Smooth muscle cell (in vitro differentiated cells): Measurements from ENCODE around the gene HERC6. TPM values are rescaled to one million over a fixed set of nuclear protein-coding genes. Genes with fewer than 3 reads are reported as not detected.
A peak's percentile ranks its signal among the peaks of the same experiment; 100 is the strongest.

ENCODE experiments used
- DNase-seq: peaks from one replicate; lab custom pipeline; 2025; ENCODE audit not compliant: unreplicated experiment; lab: John Stamatoyannopoulos, UW
- H2AFZ ChIP-seq: fragments of 200-600 bp; sonication (generic); 2 replicates; pipeline ENCODE4 v1.6.0; 2016; ENCODE audit warnings: antibody characterized with exemption, low read depth, mild to moderate bottlenecking
- H3F3A ChIP-seq: fragments of 200-600 bp; sonication (generic); 2 replicates; pipeline ENCODE4 v1.6.0; 2017; ENCODE audit warnings: antibody characterized with exemption, low read depth
- H3K27ac ChIP-seq: fragments of 200-600 bp; sonication (generic); 2 replicates; pipeline ENCODE4 v1.5.1; 2016; ENCODE audit warnings: low read depth, mild to moderate bottlenecking
- H3K27me3 ChIP-seq: fragments of 200-600 bp; sonication (generic); 2 replicates; pipeline ENCODE4 v1.6.1; 2016; ENCODE audit warnings: low read depth, mild to moderate bottlenecking
- H3K36me3 ChIP-seq: fragments of 200-600 bp; sonication (generic); 2 replicates; pipeline ENCODE4 v1.5.1; 2016; ENCODE audit warnings: low read depth
- H3K4me1 ChIP-seq: fragments of 200-600 bp; sonication (generic); 2 replicates; pipeline ENCODE4 v1.5.1; 2016; ENCODE audit warnings: low read depth
- H3K4me2 ChIP-seq: fragments of 200-600 bp; sonication (generic); 2 replicates; pipeline ENCODE4 v1.6.0; 2016; ENCODE audit warnings: mild to moderate bottlenecking
- H3K4me3 ChIP-seq: fragments of 200-600 bp; sonication (generic); 2 replicates; pipeline ENCODE4 v1.5.1; 2016; ENCODE audit warnings: mild to moderate bottlenecking
- H3K79me2 ChIP-seq: fragments of 200-600 bp; sonication (generic); 2 replicates; pipeline ENCODE4 v1.6.0; 2016; ENCODE audit warnings: low read depth, mild to moderate bottlenecking
- H3K9ac ChIP-seq: fragments of 200-600 bp; sonication (generic); 2 replicates; pipeline ENCODE4 v1.6.0; 2016; ENCODE audit warnings: low read depth
- H3K9me3 ChIP-seq: fragments of 200-600 bp; sonication (generic); replicated peaks from 2 replicates; pipeline ENCODE4 v1.5.1; 2016; ENCODE audit warnings: low read depth
- H4K20me1 ChIP-seq: fragments of 200-600 bp; sonication (generic); 2 replicates; pipeline ENCODE4 v1.6.0; 2016; ENCODE audit warnings: low read depth
- WGBS: methylation state at CpG from one replicate; pipeline ENCODE4 v1.1.7; 2016; ENCODE audit warnings: low lambda C conversion rate; 5-methylcytosine and 5-hydroxymethylcytosine counted together
- polyA plus RNA-seq: library from polyadenylated mRNA; unstranded; fragments of >200 nt; fragmentation: Nextera tagmentation; extraction: Ambion mirVana; gene quantifications from 2 replicates; pipeline ENCODE4 v1.2.1, GENCODE V29; 2016
- total RNA-seq: library from RNA; depleted of rRNA; stranded (reverse); fragments of >200 nt; gene quantifications from 2 replicates; pipeline ENCODE4 v1.2.3, GENCODE V29; 2014
- TF ChIP-seq, protein P1 (sequence below): fragments of 200-600 bp; sonication (generic); IDR thresholded peaks from 2 replicates; pipeline ENCODE4 v1.5.1; 2017; ENCODE audit warnings: borderline replicate concordance, mild to moderate bottlenecking, antibody characterized with exemption; ENCODE audit not compliant: insufficient read depth, poor library complexity, severe bottlenecking

HERC6 gene
- total and polyA plus RNA-seq, 2 experiments from 2014 or later = 0.39 to 0.45 TPM

DNA sequence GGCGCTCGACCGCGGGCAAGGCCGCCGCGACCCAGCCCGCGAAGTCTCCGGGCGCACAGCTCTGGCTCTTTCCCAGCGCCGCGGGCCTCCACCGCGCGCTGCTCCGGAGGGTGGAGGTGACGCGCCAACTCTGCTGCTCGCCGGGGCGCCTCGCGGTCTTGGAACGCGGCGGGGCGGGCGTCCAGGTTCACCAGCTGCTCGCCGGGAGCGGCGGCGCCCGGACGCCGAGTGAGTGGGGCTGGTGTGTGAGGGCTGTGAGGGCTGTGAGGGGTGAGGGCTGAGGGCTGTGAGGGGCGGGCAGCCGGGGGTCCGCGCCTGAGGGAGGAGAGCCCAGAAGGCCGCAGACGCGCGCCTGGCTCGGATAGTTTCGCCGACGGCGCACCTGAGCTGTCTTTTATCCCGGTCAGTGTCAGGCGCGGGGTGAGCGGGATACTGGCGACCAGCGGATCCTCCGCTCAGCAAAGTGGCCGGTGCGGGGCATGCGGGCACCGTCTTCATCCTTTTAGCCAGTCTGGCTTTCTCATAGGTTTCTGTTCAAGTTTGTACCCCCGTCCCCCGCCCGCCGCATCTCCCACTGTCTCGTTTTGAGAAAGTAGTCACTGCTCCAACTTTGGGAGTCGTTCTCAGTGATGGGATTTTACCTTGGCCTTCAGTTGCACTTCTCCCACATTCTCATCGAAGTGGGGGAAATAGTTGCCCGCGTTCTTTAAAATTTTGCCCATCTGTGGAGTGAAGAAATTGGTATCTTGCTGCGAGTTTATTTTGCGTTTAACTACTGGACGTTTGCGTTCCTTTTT, 78.9 kb downstream of the HERC6 start:
- H3K9me3 ChIP-seq = no peaks in the 10 kb centered on the region
- H3K4me3 ChIP-seq = peak overlapping the region; percentile 49
- TF ChIP-seq, protein P1, sequence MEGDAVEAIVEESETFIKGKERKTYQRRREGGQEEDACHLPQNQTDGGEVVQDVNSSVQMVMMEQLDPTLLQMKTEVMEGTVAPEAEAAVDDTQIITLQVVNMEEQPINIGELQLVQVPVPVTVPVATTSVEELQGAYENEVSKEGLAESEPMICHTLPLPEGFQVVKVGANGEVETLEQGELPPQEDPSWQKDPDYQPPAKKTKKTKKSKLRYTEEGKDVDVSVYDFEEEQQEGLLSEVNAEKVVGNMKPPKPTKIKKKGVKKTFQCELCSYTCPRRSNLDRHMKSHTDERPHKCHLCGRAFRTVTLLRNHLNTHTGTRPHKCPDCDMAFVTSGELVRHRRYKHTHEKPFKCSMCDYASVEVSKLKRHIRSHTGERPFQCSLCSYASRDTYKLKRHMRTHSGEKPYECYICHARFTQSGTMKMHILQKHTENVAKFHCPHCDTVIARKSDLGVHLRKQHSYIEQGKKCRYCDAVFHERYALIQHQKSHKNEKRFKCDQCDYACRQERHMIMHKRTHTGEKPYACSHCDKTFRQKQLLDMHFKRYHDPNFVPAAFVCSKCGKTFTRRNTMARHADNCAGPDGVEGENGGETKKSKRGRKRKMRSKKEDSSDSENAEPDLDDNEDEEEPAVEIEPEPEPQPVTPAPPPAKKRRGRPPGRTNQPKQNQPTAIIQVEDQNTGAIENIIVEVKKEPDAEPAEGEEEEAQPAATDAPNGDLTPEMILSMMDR = no peak
- DNase-seq = peak; percentile 34
- WGBS = 4% methylated on average over 44 of the region's 75 CpGs
- no peak overlapping the region for H3K27ac ChIP-seq
- no peaks in the 10 kb centered on the region for H3K4me1 ChIP-seq
- no peaks in the 10 kb centered on the region for H4K20me1 ChIP-seq
- peak overlapping the region; percentile 93 for H2AFZ ChIP-seq
- no peaks in the 10 kb centered on the region for H3K79me2 ChIP-seq
- H3K27me3 ChIP-seq = no peaks in the 10 kb centered on the region
- H3K36me3 ChIP-seq = no peaks in the 10 kb centered on the region
- H3K4me2 ChIP-seq = peak overlapping the region; percentile 86
- peaks cover 6% of the 10 kb centered on the region for H3F3A ChIP-seq
- H3K9ac ChIP-seq = no peak overlapping the region

GRCh38 chr4:88458104-88458740, 79.6 kb downstream of the HERC6 start:
- WGBS = 46% methylated on average over 7 of the region's 7 CpGs
- H4K20me1 ChIP-seq = no peaks in the 10 kb centered on the region
- H3K27ac ChIP-seq = no peak overlapping the region
- H2AFZ ChIP-seq = peak overlapping the region; percentile 93
- peak overlapping the region; percentile 86 for H3K4me2 ChIP-seq
- no peak for DNase-seq
- H3K4me1 ChIP-seq = no peaks in the 10 kb centered on the region
- H3K27me3 ChIP-seq = no peaks in the 10 kb centered on the region
- TF ChIP-seq, protein P1 = no peak
- H3K36me3 ChIP-seq = no peaks in the 10 kb centered on the region
- H3K79me2 ChIP-seq = no peaks in the 10 kb centered on the region
- H3F3A ChIP-seq = peaks cover 6% of the 10 kb centered on the region
- no peak overlapping the region for H3K4me3 ChIP-seq
- H3K9ac ChIP-seq = no peak overlapping the region
- no peaks in the 10 kb centered on the region for H3K9me3 ChIP-seq

DNA sequence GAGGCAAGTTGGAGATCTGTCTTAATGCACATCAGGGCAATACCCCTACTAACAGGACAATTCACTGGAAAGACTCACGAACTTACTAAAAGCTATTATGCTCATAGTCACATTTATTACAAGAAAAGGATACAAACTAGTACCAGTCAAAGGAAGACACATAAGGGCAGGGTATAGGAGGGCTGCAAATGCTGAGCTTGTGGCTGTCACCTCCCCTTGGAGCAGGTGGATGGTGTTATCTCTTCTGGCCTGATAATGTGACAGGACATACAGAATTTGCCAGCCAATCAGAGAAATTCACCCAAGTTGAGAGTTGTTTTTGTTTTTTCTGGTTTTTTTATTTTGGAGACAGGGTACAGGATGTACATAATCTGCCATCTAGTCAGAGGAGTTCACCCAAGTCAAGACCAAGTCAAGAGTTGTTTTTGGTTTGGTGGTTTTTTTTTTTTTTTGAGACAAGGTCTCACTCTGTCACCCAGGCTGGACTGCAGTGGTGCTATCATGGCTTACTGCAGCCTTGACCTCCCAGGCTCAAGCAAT, 87.1 kb downstream of the HERC6 start:
- Histone ChIP-seq H2AFZ (no peak overlapping the region), H4K20me1 (no peaks in the 10 kb centered on the region), H3K27ac (no peak overlapping the region), H3K9ac (no peak overlapping the region), H3K4me2 (no peak overlapping the region), H3K27me3 (no peaks in the 10 kb centered on the region), H3F3A (no peaks in the 10 kb centered on the region), H3K4me3 (no peak overlapping the region), H3K79me2 (no peaks in the 10 kb centered on the region), H3K4me1 (no peaks in the 10 kb centered on the region), H3K36me3 (no peaks in the 10 kb centered on the region), H3K9me3 (no peaks in the 10 kb centered on the region)
- DNase-seq = no peak
- WGBS = 90% methylated on average over 1 of the region's 1 CpG
- TF ChIP-seq, protein P1 = no peak
